ENCODE results near the gene KLHL21. TPM values are rescaled to one million over a fixed set of nuclear protein-coding genes. Genes with fewer than 3 reads are reported as not detected.

The KLHL21 gene
- total RNA-seq, 2 donors from 2014 or later, result 10.9 to 13.2 TPM

DNA sequence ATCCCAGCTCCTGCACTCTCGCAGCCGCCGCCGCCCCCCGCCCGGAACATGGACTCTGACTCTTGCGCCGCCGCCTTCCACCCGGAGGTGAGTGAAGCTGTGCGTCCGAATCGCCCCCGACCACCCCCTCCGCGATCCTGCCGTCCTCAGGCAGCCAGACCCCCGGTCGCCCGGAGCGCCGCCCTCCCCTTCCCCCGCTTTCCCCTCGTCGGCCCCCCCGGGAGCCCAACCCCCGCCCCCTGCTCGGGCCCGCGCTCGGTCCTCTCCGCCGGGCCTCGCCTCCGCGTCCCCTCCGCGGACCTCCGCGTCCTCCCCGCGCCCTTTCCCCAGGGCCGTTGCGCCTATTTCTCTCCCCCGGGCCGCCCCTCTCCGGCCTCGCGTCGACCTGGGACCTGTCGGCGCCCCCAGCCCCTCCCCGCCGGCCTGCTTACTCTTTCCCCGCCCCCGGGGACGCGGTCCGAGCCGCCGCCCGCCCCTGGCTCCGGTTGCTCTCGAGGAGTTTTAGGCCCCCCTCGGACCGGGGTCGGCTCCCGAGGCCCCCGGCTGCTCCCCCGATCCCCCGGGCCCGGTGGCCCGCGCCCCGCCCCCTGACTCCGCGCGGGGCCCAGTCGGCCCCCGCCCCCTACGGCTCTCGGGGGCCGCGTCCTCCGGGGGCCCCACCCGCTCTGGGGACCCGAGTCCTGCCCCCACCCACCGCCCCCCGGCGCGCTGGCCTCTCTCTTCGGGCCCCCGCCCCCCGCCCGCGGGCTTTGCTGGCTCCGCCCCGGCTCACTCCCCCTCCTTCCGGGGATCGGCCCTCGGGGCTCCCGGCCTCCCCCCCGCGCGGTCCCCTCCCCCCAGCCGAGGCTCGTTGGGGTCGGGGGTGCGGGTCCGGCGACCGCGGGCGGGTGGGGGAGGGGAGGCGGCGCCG lies 11.6 kb upstream of the KLHL21 start:
- peak overlapping the region; percentile 74 for H3K4me3 Mint-ChIP-seq
- 0% methylated on average over 22 to 108 of the region's 117 CpGs for WGBS, 2 experiments (ENCODE audit: insufficient coverage in 1 of 2, insufficient read length in 1 of 2)
- Histone ChIP-seq H3K4me1 (ENCODE audit: control insufficient read depth, insufficient read depth, low read length) (no peaks in the 10 kb centered on the region), H3K36me3 (ENCODE audit: control insufficient read depth, insufficient read depth, low read length) (peaks cover 26% of the 10 kb centered on the region), H3K27ac (ENCODE audit: low read depth, low read length) (peak overlapping the region; percentile 44), H3K9me3 (ENCODE audit: control insufficient read depth, low read length) (no peaks in the 10 kb centered on the region), H3K4me3 (ENCODE audit: low read length) (peak overlapping the region; percentile 71), H3K27me3 (ENCODE audit: control insufficient read depth, insufficient read depth, low read length, poor library complexity, severe bottlenecking) (no peaks in the 10 kb centered on the region), H3K9ac (ENCODE audit: extremely low read depth, low read length, poor library complexity, severe bottlenecking) (peak overlapping the region; percentile 51)
- peaks cover 5% of the 10 kb centered on the region for H3K27me3 Mint-ChIP-seq (ENCODE audit: insufficient read depth)
- H3K36me3 Mint-ChIP-seq (ENCODE audit: low read depth), result peaks cover 20% of the 10 kb centered on the region
- H3K9me3 Mint-ChIP-seq, result no peaks in the 10 kb centered on the region
- peaks cover 9% of the 10 kb centered on the region for H3K4me1 Mint-ChIP-seq
- no peak overlapping the region for H3K27ac Mint-ChIP-seq
- no peak for TF ChIP-seq CTCF (conservative IDR thresholded peaks at IDR 0.05)
- DNase-seq, result peak; percentile 79

GRCh38 chr1:6613361-6614018 lies 10.8 kb upstream of the KLHL21 start, which contains the start of gene PHF13:
PHF13 (plus strand) TSS chr1:6613731; CDS start chr1:6614067, 336 bp downstream.
- Mint-ChIP-seq H3K4me1 (peaks cover 9% of the 10 kb centered on the region), H3K27me3 (ENCODE audit: insufficient read depth) (peaks cover 5% of the 10 kb centered on the region), H3K36me3 (ENCODE audit: low read depth) (peaks cover 13% of the 10 kb centered on the region), H3K9me3 (no peaks in the 10 kb centered on the region), H3K27ac (peak within 1 kb of the TSS; percentile 77), H3K4me3 (peak within 1 kb of the TSS; percentile 74)
- Histone ChIP-seq H3K4me3 (ENCODE audit: low read length) (peak within 1 kb of the TSS; percentile 95), H3K4me1 (ENCODE audit: control insufficient read depth, insufficient read depth, low read length) (no peaks in the 10 kb centered on the region), H3K9me3 (ENCODE audit: control insufficient read depth, low read length) (no peaks in the 10 kb centered on the region), H3K27me3 (ENCODE audit: control insufficient read depth, insufficient read depth, low read length, poor library complexity, severe bottlenecking) (no peaks in the 10 kb centered on the region), H3K27ac (ENCODE audit: low read depth, low read length) (peak within 1 kb of the TSS; percentile 63), H3K9ac (ENCODE audit: extremely low read depth, low read length, poor library complexity, severe bottlenecking) (peak within 1 kb of the TSS; percentile 54), H3K36me3 (ENCODE audit: control insufficient read depth, insufficient read depth, low read length) (peaks cover 18% of the 10 kb centered on the region)
- peak; percentile 100 for DNase-seq
- WGBS, 2 experiments (ENCODE audit: insufficient coverage in 1 of 2, insufficient read length in 1 of 2), result 0% methylated on average over 2 to 84 of the region's 84 CpGs
- TF ChIP-seq CTCF (conservative IDR thresholded peaks at IDR 0.05), result no peak

GRCh38 chr1:6612641-6613360 lies 10.1 kb upstream of the KLHL21 start:
- Mint-ChIP-seq H3K27me3 (ENCODE audit: insufficient read depth) (peaks cover 5% of the 10 kb centered on the region), H3K4me1 (peaks cover 9% of the 10 kb centered on the region), H3K4me3 (peak overlapping the region; percentile 74), H3K36me3 (ENCODE audit: low read depth) (peaks cover 11% of the 10 kb centered on the region), H3K9me3 (no peaks in the 10 kb centered on the region), H3K27ac (peak overlapping the region; percentile 77)
- Histone ChIP-seq H3K9ac (ENCODE audit: extremely low read depth, low read length, poor library complexity, severe bottlenecking) (peak overlapping the region; percentile 54), H3K27ac (ENCODE audit: low read depth, low read length) (peak overlapping the region; percentile 63), H3K4me1 (ENCODE audit: control insufficient read depth, insufficient read depth, low read length) (no peaks in the 10 kb centered on the region), H3K4me3 (ENCODE audit: low read length) (peak overlapping the region; percentile 95), H3K27me3 (ENCODE audit: control insufficient read depth, insufficient read depth, low read length, poor library complexity, severe bottlenecking) (no peaks in the 10 kb centered on the region), H3K9me3 (ENCODE audit: control insufficient read depth, low read length) (no peaks in the 10 kb centered on the region), H3K36me3 (ENCODE audit: control insufficient read depth, insufficient read depth, low read length) (peaks cover 15% of the 10 kb centered on the region)
- TF ChIP-seq CTCF (conservative IDR thresholded peaks at IDR 0.05), result no peak
- WGBS, 2 experiments (ENCODE audit: insufficient coverage in 1 of 2, insufficient read length in 1 of 2), result 1 to 2% methylated on average over 25 to 67 of the region's 67 CpGs
- no peak for DNase-seq
